ENCODE data around the gene YIPF4.
"Not testable (repeated sequence)": the region's sequence is repeated elsewhere in the genome, so short reads cannot be mapped to it uniquely, and the experiment has no call there.

The YIPF4 gene

DNA sequence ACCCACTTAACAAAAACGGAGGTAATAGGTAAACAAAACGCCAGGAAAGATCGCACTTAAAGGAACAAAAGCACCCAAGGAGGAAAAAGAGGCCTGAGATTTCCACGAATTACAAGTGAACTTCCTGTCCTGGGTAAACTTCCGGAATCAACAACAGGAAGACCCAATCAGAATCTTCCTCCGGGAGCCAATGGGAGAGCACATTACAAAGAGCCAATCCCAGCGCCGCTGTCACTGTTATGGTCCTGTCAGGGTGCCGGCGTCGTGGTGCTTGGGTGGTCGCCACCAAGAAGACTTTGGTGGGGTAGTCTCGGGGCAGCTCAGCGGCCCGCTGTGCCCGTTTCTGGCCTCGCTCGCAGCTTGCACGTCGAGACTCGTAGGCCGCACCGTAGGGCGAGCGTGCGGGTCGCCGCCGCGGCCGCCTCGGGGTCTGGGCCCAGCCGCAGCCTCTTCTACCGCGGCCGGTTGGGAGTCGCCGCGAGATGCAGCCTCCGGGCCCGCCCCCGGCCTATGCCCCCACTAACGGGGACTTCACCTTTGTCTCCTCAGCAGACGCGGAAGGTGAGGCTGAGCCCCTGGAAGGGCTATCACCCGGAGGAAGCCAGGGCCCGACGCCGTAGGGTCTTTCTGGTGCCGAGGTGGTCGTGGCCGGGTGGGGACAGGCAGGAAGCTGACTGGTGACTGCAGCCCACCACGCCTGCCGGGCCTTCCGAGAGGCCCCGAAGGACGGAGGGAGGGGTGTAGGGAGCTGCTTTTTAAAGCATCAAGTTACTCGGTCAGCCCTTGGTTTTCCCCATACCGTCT lies at the start of gene YIPF4:
Gene YIPF4 (plus strand): TSS at position 231 of the 804 bp plus-strand sequence. CDS start 252 bp downstream, at position 483.
- peak; percentile 67 for DNase-seq

DNA sequence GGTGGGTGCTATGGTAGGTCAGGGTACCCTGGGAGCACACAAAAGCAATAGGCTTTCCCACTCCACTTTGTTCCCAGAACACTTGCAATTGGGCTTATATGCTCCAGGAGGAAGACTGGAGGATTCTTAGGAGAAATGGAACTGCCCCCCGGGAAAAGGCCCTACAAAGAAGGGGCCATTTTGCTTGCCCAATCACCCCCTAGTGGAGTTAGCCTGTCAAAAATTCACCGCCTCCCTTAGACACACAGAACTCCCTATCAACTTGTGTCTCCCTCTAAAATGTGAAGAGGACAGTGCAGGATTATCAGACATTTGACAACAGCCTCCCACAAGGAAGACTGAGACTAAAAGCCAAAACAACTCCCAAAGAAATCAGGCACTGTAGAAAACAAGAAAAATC lies 49.5 kb upstream of the YIPF4 start:
- no peak for DNase-seq

DNA sequence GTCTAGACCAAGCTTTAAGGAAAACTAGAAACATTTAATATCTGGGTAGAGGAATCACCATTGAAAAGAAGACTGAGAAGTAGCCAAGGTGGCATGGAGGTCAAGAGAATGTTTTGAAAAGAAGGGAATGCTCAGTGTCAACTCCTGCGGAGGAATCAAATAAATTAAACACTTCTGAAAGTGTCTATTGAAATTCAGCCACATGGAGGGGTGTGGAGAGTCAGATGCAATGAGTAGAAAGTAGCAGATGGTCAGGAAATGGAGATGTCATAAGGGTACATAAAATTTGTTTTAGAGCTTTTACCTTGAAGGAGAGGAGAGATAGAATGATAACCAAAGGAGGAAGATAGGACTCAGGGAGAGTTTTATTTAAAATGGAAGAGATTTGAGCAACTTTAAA lies 48.1 kb upstream of the YIPF4 start:
- no peak for DNase-seq

DNA sequence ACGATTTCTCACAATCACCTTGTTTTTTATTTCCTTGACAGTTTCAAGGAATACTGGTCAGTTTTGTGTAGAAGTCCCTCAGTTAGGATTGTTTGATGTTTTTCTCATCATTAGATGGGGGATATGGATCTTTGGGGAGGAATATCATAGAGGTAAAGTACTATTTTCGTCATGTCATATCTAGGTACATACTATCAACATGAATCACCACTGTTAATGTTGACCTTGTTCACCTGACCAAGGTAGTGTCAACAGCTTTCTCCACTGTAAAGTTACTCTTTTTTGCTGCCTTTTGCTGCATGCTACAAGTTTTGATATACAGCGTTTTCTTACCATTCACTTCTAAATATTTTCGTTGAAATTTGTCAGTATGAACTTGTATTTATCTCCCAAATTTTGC lies 45.7 kb upstream of the YIPF4 start:
- DNase-seq: no peak

DNA sequence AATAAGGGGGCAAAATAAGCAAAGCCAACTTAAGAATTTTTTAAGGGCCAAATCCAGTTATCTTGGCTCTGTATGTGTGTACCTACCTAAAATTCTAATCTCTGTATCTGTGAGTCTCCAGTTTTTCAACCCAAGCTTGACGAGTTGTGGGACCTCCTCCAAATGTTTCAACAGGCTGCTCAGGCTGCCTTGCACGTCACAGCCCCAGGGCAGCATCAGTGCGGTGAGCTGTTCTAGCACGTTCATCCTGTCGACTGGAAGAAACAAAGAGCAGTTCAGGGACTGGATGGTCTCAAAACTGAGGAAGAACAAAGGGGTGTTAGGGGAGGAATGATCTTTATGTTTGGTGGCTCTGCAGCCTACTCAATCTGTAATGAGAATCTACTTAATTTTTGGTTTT lies 42.4 kb upstream of the YIPF4 start:
- DNase-seq: no peak

DNA sequence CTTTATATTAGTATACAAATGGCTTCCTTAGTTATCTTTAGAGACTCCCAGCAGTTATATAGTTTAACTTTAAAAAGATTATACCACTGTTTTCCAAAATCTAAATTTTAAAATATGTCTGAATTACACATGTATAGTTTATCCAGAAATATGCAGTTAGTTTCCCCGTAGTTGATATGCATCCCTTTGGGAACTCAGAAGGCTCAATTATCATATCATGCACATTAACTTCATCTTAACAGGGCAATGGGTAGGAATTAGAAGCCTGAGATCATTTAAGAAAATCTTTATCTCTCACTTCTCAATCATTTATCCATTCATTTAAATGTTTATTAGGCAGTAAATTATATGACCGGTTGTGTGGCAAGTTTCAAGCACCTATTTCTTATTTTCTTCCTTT lies 40.2 kb upstream of the YIPF4 start:
- DNase-seq: no peak

DNA sequence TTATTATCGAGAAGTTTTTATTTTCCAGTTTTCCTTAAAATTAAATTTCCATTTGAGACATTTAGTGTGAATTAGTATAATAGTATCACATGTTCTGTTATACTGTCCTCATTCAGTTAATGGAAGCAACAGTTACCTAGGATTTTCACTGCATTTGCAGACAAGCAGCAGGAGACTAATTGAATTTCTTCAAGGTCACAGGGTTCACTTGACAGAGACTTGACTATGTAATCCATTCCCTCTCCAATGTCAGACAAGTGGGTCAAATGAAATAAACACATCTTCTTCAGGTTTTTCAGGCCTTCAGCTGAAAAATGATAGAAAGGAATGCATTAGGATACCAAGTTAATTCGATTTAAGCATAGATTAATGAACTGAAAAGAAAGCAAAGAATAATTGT lies 39.7 kb upstream of the YIPF4 start:
- no peak for DNase-seq

DNA sequence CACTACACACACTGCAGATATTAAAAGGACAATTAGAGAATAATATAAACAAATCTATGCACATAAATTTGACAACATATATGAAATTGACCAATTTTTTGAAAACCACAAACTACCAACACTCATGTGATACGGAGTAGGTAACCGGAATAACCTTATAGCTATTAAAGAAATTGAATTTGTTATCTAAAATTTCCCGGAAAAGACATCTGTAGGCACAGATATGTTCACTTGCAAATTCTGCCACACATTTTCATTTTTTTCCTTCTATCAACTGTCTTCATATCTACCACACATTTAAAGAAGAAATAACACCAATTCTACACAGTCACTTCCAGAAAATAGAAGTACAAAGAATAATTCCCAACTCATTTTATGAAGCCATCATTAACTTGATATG lies 35.4 kb upstream of the YIPF4 start:
- no peak for DNase-seq

DNA sequence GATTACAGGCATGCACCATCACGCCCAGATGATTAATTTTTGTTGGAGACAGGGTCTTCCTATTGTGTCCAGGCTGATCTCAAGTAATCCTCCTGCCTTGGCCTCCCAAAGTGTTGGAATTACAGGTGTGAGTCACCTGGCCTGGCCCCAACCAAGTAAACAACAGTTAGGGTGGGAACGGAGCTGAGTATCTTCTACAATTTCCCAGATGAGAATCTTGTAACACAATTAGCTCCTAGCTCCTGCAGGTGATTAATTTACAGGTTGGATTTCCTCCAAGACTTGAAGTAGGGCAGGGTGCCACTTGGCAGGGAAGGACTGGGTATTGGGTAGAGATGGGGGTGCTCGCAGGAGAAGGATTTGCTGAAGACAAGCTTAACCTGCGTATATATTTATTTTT lies 30.8 kb upstream of the YIPF4 start:
- DNase-seq: no peak

DNA sequence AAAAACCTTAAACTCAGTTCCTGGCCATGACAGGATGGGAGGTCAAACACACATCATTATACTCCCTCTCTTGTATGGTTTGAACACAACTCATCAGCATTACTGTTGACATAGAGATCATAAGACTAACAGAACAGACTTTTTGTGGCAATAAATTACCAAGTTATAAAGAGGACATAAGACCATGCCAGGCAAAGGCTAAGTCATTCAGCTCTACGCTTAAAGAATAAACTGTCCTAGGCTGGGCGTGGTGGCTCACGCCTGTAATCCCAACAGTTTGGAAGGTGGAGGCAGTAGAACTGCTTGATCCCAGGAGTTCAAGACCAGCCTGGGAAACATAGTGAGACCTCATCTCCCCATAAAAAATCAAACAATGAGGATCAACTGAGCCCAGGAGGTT lies 29.4 kb upstream of the YIPF4 start:
- no peak for DNase-seq

DNA sequence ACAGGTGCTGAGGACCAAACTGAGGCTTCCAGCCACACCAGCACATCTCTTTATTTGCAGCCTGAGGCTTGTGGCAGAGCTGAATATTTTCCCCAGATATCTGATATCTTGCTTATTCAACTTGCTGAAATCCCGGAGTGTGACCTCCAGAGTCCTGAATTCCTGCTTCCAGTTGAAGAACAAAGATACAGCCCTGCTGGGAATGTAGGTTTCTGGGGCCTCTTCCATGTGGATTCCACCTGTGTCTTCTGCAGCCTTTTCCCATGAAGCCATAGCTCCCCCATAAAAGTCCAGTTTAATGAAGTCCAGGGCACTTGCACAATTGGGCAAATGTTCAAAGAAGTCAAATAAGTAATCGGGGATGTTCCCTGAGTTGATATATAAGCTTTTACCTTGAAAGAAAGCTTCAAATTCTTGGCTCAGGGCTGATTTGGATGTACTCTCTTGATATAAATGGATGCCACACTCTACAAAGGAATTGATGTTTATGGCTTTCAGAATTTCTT lies 27.9 kb upstream of the YIPF4 start:
- no peak for DNase-seq

DNA sequence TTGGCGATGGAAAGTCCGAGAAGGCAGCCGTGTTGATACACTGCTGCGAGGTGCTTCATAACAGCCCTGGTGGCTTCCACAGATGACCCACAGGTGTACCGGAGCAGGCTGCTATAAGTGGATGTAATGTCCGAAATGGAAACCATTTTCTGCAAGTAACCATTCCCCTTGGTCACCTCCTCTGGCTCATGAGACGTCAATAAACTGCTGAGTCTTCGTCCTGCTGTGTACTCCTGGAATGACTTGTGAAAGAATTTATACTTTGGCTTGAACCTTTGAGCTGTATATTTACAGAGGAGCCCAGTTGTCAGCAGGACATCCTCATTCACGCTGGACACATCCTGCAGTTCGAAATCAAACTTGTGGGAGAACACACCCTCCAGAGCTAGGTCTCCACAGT lies 27.4 kb upstream of the YIPF4 start:
- no peak for DNase-seq

DNA sequence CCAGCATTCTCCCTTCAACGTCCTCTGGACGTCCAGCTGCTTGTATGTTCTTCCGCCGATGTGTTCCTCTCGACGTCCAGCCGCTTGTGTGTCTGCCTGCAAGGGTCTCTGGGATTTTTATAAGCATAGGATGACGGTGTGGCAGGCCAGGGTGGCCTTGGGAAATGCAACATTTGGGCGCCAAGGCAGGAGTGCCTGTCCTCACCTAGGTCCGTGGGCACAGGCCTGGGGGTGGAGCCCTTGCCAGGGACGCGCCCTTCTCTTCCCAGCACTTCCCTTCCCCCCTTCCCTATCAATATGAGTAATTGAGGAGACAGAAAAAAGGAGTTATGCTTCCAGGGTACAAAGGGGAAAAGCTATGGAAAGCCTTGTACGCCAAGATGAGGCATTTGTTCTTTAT lies 19.5 kb upstream of the YIPF4 start:
- no peak for DNase-seq

DNA sequence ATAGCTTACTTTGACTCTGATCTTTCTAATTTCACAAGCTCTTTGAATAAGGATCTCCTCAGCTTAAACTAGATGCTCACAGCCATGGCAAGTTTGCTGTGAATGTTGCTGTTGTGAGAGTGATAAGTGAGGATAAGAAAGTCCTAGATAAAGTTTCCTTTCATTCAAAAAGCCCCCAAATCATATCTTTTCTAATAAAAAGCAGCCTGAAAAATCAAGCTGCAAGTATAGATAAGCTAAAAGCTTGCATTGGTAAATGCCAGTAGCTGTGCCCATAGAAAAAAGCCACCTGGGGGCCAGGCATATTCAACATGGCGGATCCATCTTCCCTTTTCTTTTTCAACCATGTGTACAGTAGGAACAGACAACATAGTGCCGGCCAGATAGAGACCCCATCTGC lies 17.3 kb upstream of the YIPF4 start:
- no peak for DNase-seq

DNA sequence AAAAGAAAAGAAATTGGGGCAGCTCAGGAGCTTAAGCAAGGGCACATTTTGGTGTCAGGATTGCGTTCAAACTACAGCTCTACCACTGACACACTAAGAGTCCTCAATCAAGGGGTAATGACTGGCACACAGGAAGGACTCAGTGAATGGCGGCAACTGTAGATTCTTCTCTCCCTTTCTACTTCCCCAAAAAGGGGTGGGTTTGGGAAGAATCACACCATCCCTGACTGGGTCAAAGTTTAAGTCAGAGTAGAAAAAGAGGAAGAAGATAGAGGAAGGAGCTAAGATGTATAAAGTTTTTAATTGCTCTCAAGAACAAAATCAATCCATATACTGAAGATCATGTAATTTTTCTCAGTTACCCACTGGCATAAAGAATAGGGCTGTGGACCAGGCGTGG lies 15.6 kb upstream of the YIPF4 start:
- no peak for DNase-seq

DNA sequence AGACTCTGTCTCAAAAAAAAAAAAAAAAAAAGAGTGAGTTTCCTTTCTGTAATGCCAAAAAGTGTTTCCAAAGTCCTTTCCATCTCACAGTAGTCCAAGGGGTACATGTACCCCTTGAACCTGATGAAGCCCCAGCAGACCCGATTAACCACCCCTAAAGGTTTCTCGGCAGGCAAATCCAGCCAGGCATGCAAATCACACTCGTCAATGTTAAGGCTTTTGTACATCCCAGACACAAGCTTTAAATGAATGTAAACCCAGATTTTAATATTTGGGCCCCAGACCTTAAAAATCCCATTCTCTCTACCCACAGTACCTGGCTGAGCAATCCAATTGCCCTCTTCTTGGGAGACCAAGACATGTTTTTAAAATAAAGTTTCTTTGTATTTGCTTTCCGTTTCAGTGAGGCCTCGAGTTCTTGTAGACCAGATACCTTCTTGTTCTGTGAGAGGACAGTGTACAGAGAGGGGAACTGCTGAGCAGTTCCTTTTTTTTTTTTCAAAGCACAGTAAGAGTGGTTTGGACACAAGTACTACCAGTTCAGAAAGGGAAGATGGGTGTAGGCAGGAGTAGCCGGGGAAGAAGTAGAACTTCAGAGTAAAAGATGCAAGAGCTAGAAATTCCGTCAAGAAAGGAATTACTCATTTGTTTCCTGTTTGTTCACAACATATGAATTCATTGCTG lies 13.1 kb upstream of the YIPF4 start, which contains the start of gene NLRC4:
Gene NLRC4 (minus strand): TSS at position 465 of the 684 bp plus-strand sequence. CDS start 8,111 bp downstream, outside the sequence.
- no peak for DNase-seq

DNA sequence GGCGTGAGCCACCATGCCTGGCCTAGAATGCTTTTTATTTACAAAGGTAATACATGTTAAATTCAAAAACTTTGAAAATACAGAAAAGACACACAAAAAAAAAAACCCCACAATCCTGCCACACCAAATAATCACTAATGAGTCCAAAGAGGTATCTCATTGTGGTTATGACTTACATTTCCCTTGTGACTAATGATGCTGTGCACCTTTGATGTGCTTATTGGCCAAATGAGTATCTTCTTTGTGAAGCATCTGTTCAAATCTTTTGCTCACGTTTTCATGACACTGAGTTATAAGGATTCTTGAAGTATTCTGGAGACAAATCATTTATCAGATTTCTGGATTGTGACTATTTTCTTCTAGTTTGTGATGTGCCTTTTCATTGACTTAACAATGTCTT lies 6.6 kb upstream of the YIPF4 start:
- DNase-seq: no peak

DNA sequence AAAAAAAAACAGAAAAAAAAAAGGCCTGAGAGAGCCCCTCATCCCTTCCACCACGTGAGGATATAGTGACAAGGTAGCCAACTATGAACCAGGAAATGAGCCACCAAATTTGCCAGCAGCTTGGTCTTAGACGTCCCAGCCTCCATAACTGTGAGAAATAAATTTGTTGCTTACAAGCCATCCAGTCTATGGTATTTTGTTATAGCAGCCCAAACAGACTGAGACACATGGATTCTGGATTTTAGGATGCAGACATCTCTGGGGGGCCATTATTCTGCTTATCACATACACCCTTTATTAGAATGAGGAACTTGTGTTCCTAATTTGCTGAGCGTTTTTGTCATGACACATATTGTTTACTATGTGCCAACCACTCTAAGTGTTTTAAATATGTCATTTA lies 5.4 kb upstream of the YIPF4 start:
- no peak for DNase-seq

DNA sequence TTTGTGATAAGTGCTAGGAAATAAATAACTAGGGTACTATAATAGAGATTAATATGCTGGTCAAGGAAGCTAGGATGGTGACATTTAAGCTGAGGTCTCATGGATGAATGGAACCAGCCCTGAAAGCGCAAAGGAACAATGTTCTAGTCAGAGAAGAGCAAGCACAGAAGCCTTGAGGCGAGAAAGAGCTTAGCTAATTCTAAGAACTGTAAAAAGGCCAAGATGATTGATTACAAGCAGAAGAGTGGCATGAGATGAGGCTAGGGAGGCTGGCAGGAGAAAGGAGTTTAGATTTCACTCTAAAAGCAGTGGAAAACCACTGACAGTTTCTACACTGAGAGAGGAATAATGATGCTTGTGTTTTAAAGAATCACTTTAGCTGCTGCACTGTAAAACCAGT lies 3.4 kb upstream of the YIPF4 start:
- no peak for DNase-seq

DNA sequence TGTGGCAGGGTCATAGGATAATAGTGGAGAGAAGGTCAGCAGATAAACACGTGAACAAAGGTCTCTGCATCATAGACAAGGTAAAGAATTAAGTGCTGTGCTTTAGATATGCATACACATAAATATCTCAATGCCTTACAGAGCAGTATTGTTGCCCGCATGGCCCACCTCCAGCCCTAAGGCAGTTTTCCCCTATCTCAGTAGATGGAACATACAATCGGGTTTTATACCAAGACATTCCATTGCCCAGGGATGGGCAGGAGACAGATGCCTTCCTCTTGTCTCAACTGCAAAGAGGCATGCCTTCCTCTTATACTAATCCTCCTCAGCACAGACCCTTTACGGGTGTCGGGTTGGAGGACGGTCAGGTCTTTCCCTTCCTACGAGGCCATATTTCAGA lies 1.9 kb upstream of the YIPF4 start:
- DNase-seq: not testable (repeated sequence)

DNA sequence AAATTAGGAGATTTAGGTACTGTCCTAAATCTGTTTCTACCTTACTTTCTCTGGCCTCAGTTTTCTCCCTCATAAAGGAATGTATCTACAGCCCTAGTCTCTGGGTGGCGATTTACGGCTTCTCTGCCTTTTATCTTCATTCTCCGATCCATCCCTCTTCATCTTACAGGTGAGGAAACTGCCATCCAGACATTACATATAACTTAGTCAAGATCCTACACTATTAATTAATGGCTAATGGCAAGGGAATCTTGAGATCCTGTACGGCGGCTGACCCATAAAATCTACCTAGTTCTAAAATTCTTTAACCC lies 386 bp upstream of the YIPF4 start:
- no peak for DNase-seq

DNA sequence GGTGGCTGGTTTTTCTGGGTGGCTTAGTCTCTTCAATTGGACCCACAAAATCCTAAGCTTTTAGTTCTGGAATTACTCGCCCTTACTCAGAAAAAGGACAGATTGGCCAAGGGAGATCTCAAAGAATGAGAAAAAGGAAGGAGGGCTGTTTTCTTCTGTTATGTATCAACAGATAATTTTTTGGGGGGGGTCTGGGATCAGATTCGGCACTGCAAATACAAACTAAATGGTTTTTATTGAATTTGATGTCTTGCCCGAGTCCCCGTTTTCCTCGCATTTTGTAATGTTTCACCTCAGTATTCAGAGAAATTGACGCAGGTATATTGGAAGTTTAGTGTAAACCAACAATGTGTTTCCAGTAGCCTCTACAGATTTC lies 762 bp downstream of the YIPF4 start:
- DNase-seq: no peak

DNA sequence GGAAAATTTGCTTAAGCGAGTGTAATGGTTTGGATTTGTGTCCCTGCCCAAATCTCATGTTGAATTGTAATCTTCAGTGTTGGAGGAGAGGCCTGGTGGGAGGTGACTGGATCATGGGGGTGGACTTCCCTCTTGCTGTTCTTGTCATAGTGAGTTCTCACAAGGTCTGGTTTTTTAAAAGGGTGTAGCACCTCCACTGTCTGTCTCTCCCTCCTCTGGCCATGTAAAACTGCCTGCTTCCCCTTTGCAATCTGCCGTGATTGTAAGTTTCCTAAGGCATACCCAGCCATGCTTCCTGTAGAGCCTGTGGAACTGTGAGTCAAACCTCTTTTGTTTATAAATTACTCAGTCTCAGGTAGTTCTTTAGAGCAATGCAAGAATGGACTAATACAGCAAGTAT lies 6.6 kb downstream of the YIPF4 start:
- no peak for DNase-seq

DNA sequence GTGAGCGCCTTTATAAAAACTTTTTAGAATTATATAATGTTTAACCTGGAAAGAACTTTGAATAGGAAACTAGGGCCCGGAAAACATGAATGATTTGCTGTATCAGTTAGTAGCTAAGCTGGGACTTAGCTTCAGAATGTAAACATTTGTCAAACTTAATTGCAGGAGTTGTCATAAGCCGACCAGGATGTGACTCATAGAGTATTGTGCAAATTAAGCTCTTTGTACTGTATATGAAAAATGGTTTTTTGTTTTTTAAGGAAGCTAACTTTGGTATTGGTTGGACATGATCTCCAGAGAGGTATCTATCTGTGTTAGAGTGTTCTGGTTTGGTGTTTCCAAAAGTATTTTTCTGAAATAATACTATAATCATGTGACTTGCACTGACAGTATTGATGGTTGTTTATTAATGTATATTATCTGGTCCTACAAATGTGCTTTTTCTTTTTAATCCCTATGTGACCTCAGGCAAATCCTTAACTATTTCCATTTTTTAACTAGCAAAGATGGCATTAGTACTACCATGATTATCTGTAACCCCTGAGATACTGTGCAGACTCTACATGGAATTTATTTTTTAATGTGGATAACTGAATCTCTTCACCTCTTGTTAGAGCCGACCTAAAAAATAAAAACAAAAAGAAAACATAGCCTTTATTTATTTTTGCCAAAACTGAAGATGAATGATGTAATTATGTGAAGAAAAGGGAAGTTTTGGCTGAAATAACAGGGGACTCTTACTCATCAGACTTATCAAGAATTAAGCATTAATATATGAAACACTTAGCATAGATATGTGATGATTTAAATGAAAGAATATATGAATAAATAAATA lies 11.7 kb downstream of the YIPF4 start:
- DNase-seq: peak; percentile 37
